B cell (primary cell): ENCODE results near the gene RNF130. TPM values are rescaled to one million over a fixed set of nuclear protein-coding genes. Genes with fewer than 3 reads are reported as not detected.

Source experiments
- ATAC-seq: fragments of 200-7000 bp; cut with Tn5 transposase; one replicate; pipeline ENCODE4 v1.10.0; 2021; ENCODE audit warnings: low read depth, mild to moderate bottlenecking, moderate number of reproducible peaks, moderate library complexity
- CTCF ChIA-PET: fragments of 350-600 bp; sonication (Branson Sonifier 250); formaldehyde crosslinking; loops from one replicate; lab custom pipeline; 2021; ENCODE audit warnings: antibody characterized with exemption, inconsistent platforms; lab: Charles Lee
- POLR2A ChIA-PET: fragments of 350-600 bp; sonication (Branson Sonifier 250); formaldehyde crosslinking; loops from one replicate; lab custom pipeline; 2021; ENCODE audit warnings: antibody characterized with exemption; lab: Charles Lee
- DNase-seq: peaks from one replicate; pipeline ENCODE4 v3.0.0; 2013
- H2AFZ ChIP-seq: 2 replicates; pipeline ENCODE4 v1.6.1; 2012; ENCODE audit warnings: mild to moderate bottlenecking, low read depth, low read length; ENCODE audit not compliant: insufficient read depth, poor library complexity, severe bottlenecking
- H3K27ac ChIP-seq, 2 donors: 1 replicate in 1 of 2; 2 replicates in 1 of 2; pipeline ENCODE4 v1.5.1; 2012 to 2013; ENCODE audit warnings: low read length in 2 of 2, mild to moderate bottlenecking in 2 of 2, moderate library complexity in 1 of 2
- H3K27me3 ChIP-seq, 4 experiments: fragments of 200-600 bp in 1 of 4; sonication (generic) in 1 of 4; replicated peaks in 1 of 4; 1 replicate in 2 of 4; 2 replicates in 2 of 4; pipeline versions ENCODE4 v1.6.1 to v1.7.0; 2013 to 2016; ENCODE audit warnings: low read length in 3 of 4, mild to moderate bottlenecking in 2 of 4, mixed read lengths in 1 of 4, moderate library complexity in 1 of 4; ENCODE audit not compliant: insufficient read depth in 4 of 4, control insufficient read depth in 3 of 4; ENCODE audit errors: control extremely low read depth in 1 of 4
- H3K36me3 ChIP-seq, 2 experiments: replicated peaks in 1 of 2; 1 replicate in 1 of 2; 2 replicates in 1 of 2; pipeline versions ENCODE4 v1.6.1 to v1.7.1; 2013; ENCODE audit warnings: low read length in 1 of 2; ENCODE audit not compliant: insufficient read depth in 2 of 2, control insufficient read depth in 1 of 2; ENCODE audit errors: control extremely low read depth in 1 of 2, extremely low read depth in 1 of 2
- H3K4me1 ChIP-seq, 2 donors: fragments of 200-600 bp in 1 of 2; sonication (generic) in 1 of 2; 1 replicate in 1 of 2; 2 replicates in 1 of 2; pipeline versions ENCODE4 v1.5.1 to v1.6.1; 2013 to 2017; ENCODE audit warnings: low read length in 2 of 2; ENCODE audit not compliant: control insufficient read depth in 2 of 2, insufficient read depth in 2 of 2
- H3K4me2 ChIP-seq: replicated peaks from 2 replicates; pipeline ENCODE3; 2012; ENCODE audit warnings: mild to moderate bottlenecking, low read depth, low read length; ENCODE audit not compliant: poor library complexity, severe bottlenecking
- H3K4me3 ChIP-seq, 5 experiments: fragments of 200-600 bp in 1 of 5; sonication (generic) in 1 of 5; 1 replicate in 3 of 5; 2 replicates in 2 of 5; pipeline versions ENCODE4 v1.5.1 to v1.7.0; 2011 to 2016; ENCODE audit warnings: low read length in 4 of 5, mild to moderate bottlenecking in 4 of 5, low read depth in 2 of 5, control low read depth in 1 of 5, moderate library complexity in 1 of 5; ENCODE audit not compliant: insufficient read depth in 1 of 5; ENCODE audit errors: control extremely low read depth in 1 of 5, extremely low read depth in 1 of 5
- H3K79me2 ChIP-seq: fragments of 200-600 bp; sonication (generic); one replicate; pipeline ENCODE4 v1.6.0; 2016; ENCODE audit warnings: low read length; ENCODE audit not compliant: control insufficient read depth, insufficient read depth
- H3K9ac ChIP-seq: fragments of 200-600 bp; sonication (generic); 2 replicates; pipeline ENCODE4 v1.6.1; 2017; ENCODE audit warnings: mild to moderate bottlenecking, low read length, moderate library complexity
- H3K9me3 ChIP-seq, 3 donors: one replicate each; pipeline versions ENCODE4 v1.6.1 to v1.7.1; 2013; ENCODE audit warnings: low read length in 2 of 3; ENCODE audit not compliant: control insufficient read depth in 2 of 3, insufficient read depth in 1 of 3; ENCODE audit errors: control extremely low read depth in 1 of 3
- H4K20me1 ChIP-seq: 2 replicates; pipeline ENCODE4 v1.6.0; 2012; ENCODE audit warnings: mild to moderate bottlenecking, low read length; ENCODE audit not compliant: insufficient read depth, control insufficient read depth, poor library complexity, severe bottlenecking
- H3K27ac Mint-ChIP-seq: one replicate; pipeline ENCODE4 v1.8.0; 2021; ENCODE audit warnings: mixed read lengths
- H3K27me3 Mint-ChIP-seq: one replicate; pipeline ENCODE4 v1.8.0; 2021; ENCODE audit warnings: mixed read lengths
- H3K4me1 Mint-ChIP-seq: one replicate; pipeline ENCODE4 v1.8.0; 2021; ENCODE audit warnings: mixed read lengths
- H3K4me3 Mint-ChIP-seq: one replicate; pipeline ENCODE4 v1.8.0; 2021; ENCODE audit warnings: mixed read lengths
- H3K9me3 Mint-ChIP-seq: one replicate; pipeline ENCODE4 v1.8.0; 2022; ENCODE audit warnings: mixed read lengths; ENCODE audit not compliant: insufficient read depth
- EZH2 ChIP-seq: IDR thresholded peaks from 2 replicates; pipeline ENCODE4 v1.6.1; 2012; ENCODE audit warnings: borderline replicate concordance, low read depth, mild to moderate bottlenecking, moderate library complexity, low read length; ENCODE audit not compliant: insufficient read depth, poor library complexity, severe bottlenecking
- WGBS: methylation state at CpG from one replicate; pipeline ENCODE4 v1.1.5; 2013; ENCODE audit warnings: missing lambda C conversion rate; ENCODE audit not compliant: insufficient coverage; 5-methylcytosine and 5-hydroxymethylcytosine counted together
- intact Hi-C: fragments of 100-400 bp; cut with micrococcal nuclease; formaldehyde crosslinking; loops from one replicate; pipeline ENCODE4 v1.10.0; 2022
- polyA plus RNA-seq: library from polyadenylated mRNA; depleted of rRNA; stranded (reverse); fragments of >200 nt; gene quantifications from 2 replicates; pipeline ENCODE4 v1.2.3, GENCODE V29; 2012
- total RNA-seq, 2 donors: library from RNA; stranded (reverse); fragments of 120-200 nt in 1 of 2; gene quantifications; 1 replicate in 1 of 2; 2 replicates in 1 of 2; pipeline versions ENCODE4 v1.2.3 to v1.2.4, GENCODE V29; 2013 to 2022
- TF ChIP-seq, protein P1 (sequence below): fragments of 200-600 bp; IDR thresholded peaks from one replicate; pipeline ENCODE4 v1.8.0; 2022; ENCODE audit warnings: antibody characterized with exemption, mild to moderate bottlenecking

The RNF130 gene
- total and polyA plus RNA-seq, 2 donors (not counting 1 experiment from before 2014, with no cell fraction given), result 18.1 to 25.8 TPM

GRCh38 chr5:180099733-180100611 is 28.4 kb upstream of the RNF130 start:
- H3K9me3 Mint-ChIP-seq, result peaks cover 2% of the 10 kb centered on the region
- Histone ChIP-seq H3K36me3 (no peaks in the 10 kb centered on the region), H3K27me3 (no peaks in the 10 kb centered on the region), H3K9ac (no peak overlapping the region), H3K27ac (no peak overlapping the region), H2AFZ (no peak overlapping the region), H3K4me2 (no peak overlapping the region), H4K20me1 (no peaks in the 10 kb centered on the region), H3K4me3 (no peak overlapping the region), H3K4me1 (no peaks in the 10 kb centered on the region), H3K9me3 (no peaks in the 10 kb centered on the region), H3K79me2 (no peaks in the 10 kb centered on the region)
- no peak overlapping the region for H3K27ac Mint-ChIP-seq
- no peaks in the 10 kb centered on the region for H3K4me1 Mint-ChIP-seq
- ChIA-PET CTCF (no interaction called here), POLR2A (no interaction called here)
- ATAC-seq, result no peak
- no peak for DNase-seq
- H3K27me3 Mint-ChIP-seq, result peaks cover 16% of the 10 kb centered on the region
- no peak for TF ChIP-seq EZH2
- TF ChIP-seq, protein P1, sequence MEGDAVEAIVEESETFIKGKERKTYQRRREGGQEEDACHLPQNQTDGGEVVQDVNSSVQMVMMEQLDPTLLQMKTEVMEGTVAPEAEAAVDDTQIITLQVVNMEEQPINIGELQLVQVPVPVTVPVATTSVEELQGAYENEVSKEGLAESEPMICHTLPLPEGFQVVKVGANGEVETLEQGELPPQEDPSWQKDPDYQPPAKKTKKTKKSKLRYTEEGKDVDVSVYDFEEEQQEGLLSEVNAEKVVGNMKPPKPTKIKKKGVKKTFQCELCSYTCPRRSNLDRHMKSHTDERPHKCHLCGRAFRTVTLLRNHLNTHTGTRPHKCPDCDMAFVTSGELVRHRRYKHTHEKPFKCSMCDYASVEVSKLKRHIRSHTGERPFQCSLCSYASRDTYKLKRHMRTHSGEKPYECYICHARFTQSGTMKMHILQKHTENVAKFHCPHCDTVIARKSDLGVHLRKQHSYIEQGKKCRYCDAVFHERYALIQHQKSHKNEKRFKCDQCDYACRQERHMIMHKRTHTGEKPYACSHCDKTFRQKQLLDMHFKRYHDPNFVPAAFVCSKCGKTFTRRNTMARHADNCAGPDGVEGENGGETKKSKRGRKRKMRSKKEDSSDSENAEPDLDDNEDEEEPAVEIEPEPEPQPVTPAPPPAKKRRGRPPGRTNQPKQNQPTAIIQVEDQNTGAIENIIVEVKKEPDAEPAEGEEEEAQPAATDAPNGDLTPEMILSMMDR, result no peak
- 89% methylated on average over 17 of the region's 18 CpGs for WGBS
- intact Hi-C loops, result no loop called here
- no peak overlapping the region for H3K4me3 Mint-ChIP-seq

DNA sequence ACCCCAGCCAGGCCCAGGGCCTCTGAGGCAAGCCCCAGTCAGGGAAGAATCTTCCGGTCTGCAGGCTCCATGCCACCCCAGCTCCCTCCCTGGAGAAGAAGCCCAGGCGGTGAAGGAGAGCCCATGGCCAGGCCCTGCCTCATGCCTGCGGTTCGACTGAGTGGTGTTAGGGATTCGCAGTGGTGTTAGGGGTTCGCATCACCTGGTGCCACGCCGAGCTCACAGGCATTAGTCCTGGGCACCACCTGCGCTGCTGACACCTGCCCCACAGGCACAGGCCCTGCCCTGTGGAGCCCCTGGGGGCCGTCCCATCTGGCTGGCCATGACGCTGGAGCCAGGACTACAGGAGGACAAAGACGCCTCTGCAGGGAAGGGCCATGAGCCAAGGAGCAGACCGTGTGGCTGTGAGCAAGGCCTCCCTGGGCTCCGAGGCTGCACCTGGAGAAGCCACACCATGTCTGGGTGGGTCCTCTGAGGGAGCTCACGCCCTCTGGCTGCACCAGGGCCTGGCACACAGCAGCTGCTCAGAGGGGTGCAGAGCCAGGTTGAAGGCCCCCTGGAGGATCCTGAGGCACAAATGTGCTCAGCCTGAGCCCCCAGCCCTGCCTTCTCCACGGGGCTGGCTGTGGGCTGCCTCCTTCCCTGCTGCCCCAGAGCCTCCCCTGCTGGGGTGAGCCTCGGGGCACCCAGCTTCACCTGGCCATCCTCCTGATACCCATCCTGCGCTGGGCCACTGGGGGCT is 27.6 kb upstream of the RNF130 start:
- no peak for TF ChIP-seq EZH2
- TF ChIP-seq, protein P1, result no peak
- CTCF ChIA-PET, result no interaction called here
- POLR2A ChIA-PET, result no interaction called here
- peaks cover 14% of the 10 kb centered on the region for H3K27me3 Mint-ChIP-seq
- H3K9ac ChIP-seq, result no peak overlapping the region
- no peak overlapping the region for H3K4me3 Mint-ChIP-seq
- no peak overlapping the region for H3K4me2 ChIP-seq
- no peak overlapping the region for H3K27ac ChIP-seq
- no peaks in the 10 kb centered on the region for H3K79me2 ChIP-seq
- no peaks in the 10 kb centered on the region for H3K4me1 ChIP-seq
- H3K36me3 ChIP-seq, result no peaks in the 10 kb centered on the region
- intact Hi-C loops, result no loop called here
- WGBS, result 88% methylated on average over 18 of the region's 18 CpGs
- DNase-seq, result no peak
- peaks cover 0 to under 1% (median 0%) of the 10 kb centered on the region in 4 experiments for H3K27me3 ChIP-seq
- ATAC-seq, result no peak
- H3K4me1 Mint-ChIP-seq, result no peaks in the 10 kb centered on the region
- no peaks in the 10 kb centered on the region for H4K20me1 ChIP-seq
- no peak overlapping the region for H2AFZ ChIP-seq
- H3K27ac Mint-ChIP-seq, result no peak overlapping the region
- H3K9me3 Mint-ChIP-seq, result peaks cover 2% of the 10 kb centered on the region
- H3K4me3 ChIP-seq, result no peak overlapping the region
- no peaks in the 10 kb centered on the region for H3K9me3 ChIP-seq
